Sigmoid colon (tissue), 3 donors: Measurements from ENCODE around the gene SULT4A1.

Experiments
- POLR2A ChIP-seq, 2 donors: fragments of 450-650 bp; IDR thresholded peaks; one replicate each; pipeline ENCODE4 v1.6.1; 2016; ENCODE audit warnings: antibody characterized with exemption in 2 of 2, mild to moderate bottlenecking in 2 of 2, moderate library complexity in 2 of 2
- TF ChIP-seq, protein P1 (sequence below), 4 experiments: fragments of 450-650 bp in 3 of 4; fragments of 200-600 bp in 1 of 4; IDR thresholded peaks; one replicate each; pipeline ENCODE4 v1.5.1; 2016 to 2019; ENCODE audit warnings: antibody characterized with exemption in 4 of 4, mild to moderate bottlenecking in 3 of 4, moderate library complexity in 2 of 4

DNA sequence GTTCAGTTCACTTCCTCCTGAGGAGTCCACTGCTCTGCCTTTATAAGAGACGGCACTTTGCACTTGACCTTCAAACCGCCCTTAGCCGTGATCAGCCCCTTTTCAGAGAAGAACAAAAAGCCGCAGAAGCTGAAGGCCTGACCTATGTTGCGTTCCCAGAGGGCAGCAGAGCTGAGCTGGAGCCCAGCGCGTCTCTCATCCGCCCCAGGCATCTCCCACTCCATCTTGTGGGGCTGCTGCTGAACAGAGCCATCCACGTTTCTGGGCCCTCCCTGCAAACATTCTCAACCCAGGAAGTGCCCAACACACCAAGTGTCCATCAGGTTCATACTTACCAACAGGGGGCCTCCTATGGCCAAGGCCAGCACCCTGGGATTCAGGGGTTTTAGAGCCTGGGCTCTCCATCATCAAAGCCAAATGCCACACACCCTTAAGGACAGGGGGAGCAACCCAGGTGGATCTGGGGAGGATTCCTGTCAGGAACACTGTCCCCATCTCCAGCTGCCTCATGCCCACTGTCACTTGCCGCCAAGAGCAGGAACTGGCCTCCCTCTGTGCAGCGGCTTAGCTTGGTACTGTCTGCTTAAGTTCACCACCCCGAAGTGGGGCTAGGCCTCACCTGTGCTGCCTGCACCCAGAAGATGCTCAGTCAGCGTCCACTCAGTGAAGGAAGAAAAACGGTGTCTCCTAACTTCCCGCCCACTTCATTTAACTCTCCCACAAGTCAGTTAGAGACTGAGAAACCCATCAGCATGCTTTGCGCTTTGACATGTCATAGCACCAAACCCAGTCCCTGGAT is 34.2 kb downstream of the SULT4A1 start:
- no peak for TF ChIP-seq POLR2A (IDR thresholded peaks at IDR 0.05)
- TF ChIP-seq, protein P1, sequence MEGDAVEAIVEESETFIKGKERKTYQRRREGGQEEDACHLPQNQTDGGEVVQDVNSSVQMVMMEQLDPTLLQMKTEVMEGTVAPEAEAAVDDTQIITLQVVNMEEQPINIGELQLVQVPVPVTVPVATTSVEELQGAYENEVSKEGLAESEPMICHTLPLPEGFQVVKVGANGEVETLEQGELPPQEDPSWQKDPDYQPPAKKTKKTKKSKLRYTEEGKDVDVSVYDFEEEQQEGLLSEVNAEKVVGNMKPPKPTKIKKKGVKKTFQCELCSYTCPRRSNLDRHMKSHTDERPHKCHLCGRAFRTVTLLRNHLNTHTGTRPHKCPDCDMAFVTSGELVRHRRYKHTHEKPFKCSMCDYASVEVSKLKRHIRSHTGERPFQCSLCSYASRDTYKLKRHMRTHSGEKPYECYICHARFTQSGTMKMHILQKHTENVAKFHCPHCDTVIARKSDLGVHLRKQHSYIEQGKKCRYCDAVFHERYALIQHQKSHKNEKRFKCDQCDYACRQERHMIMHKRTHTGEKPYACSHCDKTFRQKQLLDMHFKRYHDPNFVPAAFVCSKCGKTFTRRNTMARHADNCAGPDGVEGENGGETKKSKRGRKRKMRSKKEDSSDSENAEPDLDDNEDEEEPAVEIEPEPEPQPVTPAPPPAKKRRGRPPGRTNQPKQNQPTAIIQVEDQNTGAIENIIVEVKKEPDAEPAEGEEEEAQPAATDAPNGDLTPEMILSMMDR (IDR thresholded peaks at IDR 0.05), result no peak
